IPS-NIHi11 (cell line): Measurements from ENCODE around the gene TET3.

Source experiments
- DNase-seq: peaks from one replicate; pipeline ENCODE4 v3.0.0; 2012; ENCODE audit warnings: mixed read lengths, low spot score

TET3 gene

DNA sequence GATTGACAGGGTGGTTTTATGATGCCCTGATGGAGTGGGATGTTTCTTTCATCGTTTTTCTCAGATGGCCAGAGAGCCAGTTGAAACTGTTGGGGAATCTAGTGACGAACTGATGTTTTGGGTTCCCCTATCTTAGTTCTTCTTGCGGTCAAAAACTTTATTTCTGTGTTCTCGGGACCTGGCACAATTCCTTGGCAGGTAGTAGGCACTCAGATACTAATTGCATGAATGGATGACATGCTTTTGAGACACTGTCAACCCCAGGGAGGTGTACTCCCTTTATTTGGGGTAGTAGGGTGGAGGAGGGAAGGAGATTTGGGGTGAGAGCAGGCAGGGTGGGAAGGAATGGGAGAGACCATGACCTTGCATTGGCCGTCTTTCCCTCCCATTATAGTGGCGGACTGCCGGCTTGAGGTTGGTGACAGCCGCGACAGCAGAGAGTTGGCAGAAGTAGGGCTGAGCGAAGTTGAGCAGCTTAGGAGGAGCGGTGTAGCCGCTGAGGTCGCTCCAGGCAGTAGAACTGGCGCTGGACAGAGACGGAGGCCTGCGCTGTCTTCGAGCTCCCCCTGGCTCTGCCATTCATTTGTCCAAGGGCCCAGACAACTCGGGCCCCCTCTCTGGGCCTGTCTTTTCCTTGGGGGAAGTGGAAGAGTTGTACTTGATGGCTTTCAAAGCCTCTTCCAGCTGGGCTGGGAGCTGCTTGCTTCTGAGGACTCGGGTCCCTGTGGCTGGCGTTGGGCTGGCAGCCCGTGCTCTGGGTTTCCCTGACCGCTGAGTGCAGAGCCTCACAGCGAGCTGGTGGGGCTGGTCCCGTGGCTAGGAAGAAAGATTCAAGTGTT is 2.6 kb downstream of the TET3 start:
- no peak for DNase-seq

DNA sequence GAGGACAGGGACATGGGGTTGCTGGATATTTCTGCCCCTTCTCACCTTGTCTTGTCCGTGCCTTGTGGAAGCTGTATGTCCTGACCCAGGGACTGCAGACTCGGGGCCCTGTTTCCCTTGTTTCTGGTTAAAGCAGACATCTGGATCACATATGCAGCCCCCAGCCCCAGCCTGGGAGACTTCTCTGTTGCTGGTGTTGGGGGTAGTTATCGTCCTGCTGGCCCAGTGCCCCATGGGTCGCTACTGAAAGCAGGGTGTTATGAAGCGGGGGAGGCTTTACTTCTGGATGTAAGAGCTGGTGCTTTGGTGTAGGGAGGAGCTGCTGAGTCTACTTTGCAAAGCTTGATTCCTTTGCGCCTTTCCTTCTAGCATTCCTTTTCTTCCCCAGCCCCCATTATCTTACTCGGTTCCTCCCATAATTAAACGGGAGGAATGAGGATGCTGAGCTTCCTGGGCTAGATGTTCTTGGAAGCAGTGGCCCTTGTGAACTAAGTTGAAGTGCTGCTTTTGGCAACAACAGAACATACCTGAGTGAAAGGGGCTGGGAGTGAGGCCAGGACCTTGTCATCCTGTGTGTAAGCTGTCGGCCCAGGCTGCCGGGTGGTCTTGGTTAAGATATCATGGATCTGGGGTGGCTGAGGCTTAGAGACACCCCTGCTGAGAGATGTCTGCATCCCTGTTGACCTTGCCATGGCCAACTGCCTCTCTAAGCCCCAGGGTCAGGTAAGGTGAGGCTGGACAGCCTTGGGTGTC is 3.4 kb downstream of the TET3 start:
- DNase-seq: no peak

DNA sequence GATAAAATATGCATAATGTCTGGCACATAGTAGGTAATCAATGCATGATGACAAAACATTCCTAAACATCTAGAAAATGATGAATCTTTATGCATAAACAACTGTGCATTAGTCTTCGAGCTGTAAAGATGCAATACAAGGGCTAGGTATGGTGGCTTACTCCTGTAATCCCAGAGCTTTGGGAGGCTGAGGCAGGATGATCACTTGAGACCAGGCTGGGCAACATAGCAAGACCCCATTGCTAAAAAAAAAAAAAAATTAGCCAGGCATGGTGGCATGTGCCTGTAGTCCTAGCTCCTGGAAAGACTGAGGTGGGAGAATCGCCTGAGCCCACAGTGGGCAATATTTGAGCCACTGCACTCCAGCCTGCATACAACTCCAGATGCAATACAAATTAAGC is 5.3 kb downstream of the TET3 start:
- no peak for DNase-seq

DNA sequence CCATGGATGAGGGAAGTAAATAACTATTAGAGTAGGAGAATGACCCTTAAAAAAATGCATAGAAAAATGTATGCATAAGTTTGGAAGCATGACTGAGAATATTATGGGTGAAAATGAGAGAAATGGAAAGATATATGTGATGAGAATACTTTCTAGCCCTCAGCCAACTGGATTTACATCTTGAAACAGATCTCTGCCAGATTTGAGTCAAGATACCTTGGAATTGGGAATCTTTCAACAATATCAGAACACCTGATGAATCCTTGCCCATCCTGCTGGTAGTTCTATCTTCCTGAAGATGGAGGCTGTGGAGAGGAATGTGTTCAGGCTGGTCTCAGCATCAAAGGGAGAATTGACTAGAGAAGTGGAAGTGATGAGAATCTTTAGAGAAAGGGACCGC is 5.8 kb downstream of the TET3 start:
- no peak for DNase-seq

DNA sequence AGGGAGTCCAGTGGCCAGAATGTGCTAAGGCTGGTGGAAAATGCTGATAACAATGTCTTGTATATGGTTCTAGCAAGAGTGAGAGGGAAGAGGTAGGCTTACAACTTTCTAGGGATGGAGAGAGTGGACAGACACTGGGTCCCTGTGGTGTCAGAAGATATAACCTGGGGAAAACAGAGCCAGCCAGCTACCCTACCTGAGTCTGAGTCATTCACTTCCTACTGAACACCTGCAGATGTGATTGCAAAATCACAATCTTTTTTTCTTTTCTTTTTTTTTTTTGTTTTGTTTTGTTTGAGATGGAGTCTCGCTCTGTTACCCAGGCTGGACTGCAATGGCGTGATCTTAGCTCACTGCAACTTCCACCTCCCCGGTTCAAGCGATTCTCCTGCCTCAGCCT is 7.3 kb downstream of the TET3 start:
- no peak for DNase-seq

DNA sequence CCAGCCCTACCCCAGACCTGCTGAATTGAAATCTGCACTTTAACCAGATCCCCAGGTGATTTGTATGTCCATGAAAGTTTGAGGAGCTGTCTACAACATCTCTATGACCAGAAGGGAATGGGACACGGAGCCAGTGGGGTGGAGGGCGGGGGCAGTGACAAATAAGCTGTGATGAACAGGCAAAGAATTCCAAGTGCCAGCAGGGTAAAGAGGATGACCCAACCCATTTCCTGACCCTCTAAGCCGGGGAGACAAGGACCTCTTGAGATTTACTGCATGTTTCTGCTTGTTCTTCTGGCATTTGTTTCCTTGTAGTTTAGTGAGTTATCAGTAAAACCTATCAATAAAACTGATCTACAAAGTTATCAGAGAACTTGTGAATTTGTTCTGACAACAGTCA is 8.7 kb downstream of the TET3 start:
- no peak for DNase-seq

DNA sequence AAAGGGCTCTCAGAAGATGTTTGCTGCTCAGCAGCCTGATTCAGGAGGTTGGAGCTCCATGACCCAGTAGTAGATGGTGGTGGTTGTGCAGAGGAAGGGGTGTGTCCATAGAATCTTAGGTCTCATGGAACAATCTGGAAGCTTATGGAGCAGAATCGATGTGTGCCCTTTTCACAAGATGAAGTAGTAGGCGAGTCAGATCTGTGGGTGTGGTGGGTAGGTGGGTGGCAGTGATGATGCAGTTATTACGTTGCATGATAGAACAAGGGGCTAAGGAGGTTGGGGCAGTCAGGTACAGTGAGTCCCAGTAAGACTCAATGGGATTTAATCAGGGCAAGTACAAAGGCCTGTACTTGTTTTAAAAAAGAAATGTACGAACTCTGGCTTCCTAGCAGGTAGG is 9.1 kb downstream of the TET3 start:
- no peak for DNase-seq

DNA sequence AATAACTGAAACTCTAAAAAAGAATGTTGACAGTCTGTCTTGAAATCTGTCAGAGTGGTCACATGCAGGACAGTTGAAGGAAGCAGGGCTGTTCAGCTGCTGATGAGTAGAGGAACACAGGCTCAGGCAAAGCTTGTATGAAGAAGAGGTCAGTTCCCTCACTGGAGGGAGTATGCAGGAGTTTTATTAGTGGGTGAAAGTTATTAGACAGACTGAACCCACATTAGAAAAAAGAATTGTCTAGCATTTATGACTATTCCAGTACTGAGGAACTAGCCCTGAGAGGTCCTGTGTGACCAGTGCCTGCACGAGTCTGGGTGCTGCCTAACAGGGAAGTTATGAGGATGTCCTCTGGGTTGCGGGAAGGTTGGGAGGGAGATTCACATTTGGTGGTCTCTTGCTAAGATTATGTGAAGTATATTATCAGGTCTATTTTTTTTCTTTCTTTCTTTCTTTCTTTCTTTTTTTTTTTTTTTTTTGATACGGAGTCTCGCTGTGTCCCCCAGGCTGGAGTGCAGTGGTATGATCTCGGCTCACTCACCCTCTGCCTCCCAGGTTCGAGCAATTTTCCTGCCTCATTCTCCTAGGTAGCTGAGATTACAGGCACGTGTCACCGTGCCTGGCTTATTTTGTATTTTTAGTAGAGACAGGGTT is 9.6 kb downstream of the TET3 start:
- DNase-seq: no peak

DNA sequence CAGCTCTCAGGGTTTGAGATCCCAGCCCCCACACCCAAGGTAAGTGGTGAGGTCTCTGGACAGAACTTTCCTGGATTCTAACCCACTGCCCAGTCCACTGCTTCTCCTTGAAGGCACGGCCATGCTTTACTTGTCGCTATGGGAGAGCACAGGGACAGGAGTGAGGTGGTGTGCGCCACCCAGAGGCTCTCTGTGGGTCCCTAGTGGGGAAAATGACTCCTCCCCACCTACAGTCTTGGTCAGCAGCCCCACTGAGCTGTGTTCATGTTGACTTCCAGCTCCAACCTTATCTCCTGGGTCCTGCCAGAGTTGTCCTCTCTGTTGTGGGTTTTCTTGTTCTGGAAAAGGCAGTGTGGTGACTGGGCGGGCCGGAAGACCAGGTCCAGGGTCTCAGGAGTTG is 11.1 kb downstream of the TET3 start:
- no peak for DNase-seq

DNA sequence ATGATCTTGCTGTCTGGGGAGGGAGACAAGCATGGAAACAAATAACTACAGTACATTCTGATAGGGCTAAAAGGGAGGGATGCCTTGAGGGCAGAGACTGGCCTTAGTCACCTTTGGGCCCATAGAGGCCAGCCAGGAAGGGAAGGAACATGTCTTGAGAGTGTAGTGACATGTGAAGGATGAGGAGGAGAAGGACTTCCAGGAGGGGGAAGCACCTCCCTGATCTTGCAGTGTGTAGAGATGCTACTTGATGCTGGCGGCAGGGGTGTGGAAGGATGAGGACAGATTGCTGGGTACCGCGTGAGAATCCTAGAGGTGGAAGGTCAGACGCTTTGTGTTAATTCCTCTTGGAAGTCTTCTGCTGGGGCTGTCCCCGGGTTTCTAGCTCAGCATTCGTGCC is 13.1 kb downstream of the TET3 start:
- DNase-seq: no peak

DNA sequence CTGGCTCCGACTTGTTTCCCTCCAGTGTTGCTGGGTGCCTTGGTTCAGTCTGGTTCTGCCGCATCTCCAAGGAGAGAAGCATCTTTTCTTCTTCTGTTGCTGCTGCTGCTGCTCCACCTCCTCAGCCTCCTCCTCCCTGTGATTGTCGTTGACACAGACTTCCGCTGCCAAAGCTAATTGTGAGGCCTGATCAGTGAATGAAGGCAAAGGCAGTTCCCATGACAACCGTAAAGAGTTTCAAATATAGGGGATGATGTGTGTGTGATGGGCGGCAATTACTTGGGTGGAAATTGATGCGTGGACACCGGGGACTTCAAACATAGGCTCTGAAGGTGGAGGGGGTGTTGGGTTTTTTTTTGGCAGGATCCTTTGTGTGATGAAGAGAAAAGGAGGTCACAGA is 13.7 kb downstream of the TET3 start:
- no peak for DNase-seq

DNA sequence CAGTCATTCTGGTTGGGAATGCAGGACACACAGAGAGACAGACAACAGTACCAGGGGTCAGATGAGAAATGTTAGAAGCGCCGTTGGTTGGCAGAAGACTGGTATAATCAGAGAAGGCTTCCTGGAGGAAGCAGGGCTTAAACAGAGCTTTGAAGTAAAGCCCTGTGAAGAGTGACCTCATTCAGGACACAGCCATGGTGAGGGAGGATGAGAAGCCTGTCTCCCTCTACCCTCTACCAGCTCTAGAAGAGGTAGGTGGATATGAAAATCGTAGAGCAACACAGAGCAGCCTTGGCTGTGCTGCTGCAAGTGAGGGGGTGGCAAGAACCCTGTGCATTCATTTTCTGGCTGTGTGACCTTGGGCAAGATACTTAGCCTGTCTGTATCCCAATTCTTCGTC is 14.2 kb downstream of the TET3 start:
- no peak for DNase-seq

DNA sequence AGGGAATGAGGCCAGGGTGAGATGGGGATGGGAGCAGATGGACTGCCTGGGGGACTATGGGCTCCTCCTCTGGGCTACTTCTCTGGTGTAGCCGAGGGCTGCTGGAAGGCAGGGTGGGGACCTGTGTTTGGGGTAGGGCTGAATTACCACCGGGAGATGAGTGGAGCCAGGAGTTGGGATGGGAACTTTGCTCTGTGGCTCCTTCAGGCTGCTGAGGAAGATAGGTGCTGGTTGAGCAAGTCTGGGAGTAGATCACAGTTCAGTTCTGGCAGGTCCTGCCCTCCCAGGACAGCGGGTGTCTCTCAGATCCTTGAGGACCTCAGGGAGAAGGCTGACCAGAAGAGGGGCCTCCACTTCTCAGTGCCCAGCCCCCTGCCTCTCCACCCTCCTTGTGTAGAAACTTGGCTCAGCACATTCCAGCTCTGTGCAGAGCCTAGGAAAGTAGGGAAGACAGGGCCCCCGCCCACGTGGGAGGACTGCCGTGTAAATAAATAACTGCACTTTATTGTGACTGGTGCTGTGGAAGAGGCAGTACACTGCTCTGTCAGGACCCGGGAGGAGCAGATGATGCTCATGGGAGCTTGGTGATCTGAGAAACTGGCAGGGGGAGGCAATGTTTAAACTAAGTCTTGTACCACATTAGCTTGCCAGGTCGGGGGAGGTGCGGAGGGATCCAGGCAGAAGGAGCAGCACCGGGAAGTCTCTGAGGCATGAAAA is 15.3 kb downstream of the TET3 start:
- no peak for DNase-seq

DNA sequence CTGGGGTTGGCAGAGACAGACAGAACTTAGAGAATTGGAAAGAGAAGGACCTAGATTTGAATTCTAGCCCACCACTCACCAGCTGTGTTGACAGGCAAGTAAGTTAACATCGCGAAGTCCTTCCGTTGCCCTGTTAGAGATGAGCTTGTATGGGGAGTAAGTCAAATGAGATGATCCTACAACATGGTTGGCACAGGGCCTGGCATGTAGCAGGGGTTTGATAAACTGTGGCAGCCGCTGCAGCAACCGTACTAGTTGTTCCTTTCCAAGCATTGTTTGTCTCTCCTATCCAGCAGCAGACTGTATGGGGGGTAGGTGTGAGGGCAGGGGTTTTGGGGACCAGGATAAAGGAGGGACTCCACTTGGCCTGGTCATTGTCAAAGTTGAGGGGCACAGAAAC is 16.0 kb downstream of the TET3 start:
- DNase-seq: no peak

DNA sequence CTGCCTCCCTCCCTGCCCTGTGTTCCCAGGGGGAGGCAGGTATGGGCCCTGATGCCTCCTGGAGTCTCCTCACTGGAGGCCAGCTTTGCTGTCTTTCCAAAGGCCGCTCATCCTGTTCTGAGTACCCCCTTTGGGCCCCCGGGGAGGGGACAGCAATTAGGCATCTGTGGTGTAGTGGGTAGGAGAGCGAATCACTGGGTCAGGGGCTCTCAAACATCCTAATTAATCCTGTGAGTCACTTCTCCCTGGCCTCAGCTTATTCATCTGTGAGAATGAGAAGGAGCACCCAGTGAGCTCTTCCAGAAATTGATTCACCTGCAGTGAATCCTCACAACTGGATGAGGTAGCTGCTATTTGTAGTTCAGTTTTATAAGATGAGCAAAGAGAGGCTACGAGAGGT is 16.4 kb downstream of the TET3 start:
- DNase-seq: no peak

DNA sequence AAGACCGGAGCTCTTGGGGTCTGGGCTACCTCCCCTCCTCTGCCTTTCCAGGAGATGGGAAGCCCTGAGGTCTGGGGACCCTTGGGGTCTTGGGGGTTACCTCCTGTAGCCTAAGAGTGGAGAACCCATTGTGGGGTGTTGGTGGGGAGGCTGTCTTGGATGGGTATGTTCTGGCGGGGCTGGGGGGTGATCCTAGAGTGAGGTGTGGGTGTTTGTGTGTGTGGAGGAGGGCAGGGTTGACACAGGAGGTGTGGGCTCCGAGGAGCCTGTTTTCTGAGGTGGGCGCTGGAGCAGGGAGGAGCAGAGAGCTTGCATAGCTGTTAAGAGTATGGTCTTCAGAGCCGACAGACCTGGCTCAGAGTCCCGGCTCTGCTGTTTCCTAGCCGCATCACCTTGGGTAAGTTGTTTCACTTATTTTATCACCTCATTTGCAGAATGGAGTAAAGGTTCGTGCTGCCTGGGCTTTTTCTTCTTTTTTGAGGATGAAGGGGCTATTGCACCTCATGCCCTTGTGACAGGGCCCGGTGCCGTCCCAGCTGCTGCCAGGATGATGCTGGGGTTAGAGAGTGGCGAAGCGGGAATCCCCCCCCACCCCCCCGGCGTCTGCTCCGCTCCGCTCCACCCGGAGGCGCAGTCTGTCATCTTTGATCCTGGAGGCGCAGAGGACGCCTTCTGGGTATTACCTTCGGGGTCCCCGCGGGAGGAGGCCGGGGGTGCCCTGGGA is 17.2 kb downstream of the TET3 start:
- DNase-seq: no peak

DNA sequence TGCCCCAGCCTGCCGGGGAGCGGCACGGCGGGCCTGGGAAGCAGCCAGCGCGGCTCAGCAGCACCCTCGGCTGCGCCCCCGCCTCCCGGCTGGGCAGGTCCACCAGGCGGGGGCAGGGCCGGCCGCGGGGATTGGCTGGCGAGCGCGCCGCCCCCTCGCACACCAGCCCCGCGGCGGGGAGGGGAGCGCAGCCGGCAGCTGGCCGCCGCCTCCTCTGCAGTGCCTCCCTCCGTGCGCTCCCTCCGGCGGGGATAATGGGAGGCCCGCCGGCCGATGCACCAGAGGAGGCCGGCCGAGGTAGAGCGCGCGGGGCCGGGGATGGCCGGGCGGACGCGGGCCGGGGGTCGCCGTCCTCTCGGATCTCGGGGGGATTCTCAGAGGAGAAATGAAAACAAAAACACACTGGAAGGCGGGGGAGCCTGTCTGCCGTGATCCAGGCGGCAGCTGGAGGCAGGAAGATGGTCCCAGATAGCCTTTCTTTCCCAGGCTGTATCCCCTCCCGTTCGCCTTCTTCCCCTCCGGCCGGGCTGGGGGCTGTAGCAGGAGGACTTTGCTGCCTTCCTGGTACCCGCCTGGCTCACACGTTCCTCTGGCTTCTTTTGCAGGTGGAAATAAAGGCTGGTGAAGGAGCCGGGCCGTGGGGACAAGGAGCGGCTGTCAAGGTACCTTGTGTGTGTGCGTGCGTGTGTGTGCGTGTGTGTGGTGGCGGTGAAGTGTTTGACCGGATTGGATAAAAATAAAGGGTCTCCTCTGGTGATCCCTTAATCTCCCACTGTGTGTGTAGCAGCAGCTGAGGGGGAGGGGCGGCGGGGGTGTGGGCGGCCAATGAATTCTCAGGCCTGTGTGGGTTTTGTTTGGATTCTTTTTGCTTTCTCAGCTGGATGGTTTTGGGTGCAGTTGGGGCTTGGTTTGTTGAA is 18.1 kb downstream of the TET3 start:
- peak; percentile 97 for DNase-seq

DNA sequence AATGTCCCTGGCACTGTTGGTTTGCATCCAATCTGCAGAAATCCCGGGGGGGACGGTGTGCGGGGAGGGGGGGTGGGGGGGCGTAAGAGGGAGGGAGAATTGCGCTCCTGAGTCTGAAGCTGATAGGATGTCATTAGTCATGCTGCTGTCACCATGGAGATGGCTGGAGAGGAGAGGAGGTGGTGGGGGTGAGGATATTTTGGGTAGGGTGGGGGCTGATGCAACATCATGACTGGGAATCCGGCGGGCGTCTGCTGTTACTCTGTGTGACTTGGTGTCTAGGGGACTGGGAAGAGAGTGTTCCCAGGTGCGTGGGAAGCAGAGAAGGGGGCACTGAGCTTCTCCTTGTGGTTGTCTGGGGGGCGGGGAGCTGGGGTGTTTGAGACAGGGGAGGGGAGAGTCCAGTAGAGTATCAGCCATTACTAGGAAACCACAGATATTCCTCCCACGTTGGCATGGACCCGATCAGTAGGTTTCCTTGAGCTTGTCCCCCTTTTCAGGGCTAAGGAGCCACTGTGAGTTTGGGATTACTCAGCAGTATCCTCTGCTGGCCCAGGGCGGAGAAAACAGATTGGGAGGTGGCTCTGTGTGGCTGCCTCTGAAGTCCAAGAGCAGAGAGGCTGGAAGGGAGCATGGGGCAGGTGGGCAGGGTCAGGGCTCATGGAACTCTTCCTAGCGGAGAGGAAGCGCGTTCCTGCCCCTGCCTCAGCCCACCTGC is 18.9 kb downstream of the TET3 start:
- no peak for DNase-seq

DNA sequence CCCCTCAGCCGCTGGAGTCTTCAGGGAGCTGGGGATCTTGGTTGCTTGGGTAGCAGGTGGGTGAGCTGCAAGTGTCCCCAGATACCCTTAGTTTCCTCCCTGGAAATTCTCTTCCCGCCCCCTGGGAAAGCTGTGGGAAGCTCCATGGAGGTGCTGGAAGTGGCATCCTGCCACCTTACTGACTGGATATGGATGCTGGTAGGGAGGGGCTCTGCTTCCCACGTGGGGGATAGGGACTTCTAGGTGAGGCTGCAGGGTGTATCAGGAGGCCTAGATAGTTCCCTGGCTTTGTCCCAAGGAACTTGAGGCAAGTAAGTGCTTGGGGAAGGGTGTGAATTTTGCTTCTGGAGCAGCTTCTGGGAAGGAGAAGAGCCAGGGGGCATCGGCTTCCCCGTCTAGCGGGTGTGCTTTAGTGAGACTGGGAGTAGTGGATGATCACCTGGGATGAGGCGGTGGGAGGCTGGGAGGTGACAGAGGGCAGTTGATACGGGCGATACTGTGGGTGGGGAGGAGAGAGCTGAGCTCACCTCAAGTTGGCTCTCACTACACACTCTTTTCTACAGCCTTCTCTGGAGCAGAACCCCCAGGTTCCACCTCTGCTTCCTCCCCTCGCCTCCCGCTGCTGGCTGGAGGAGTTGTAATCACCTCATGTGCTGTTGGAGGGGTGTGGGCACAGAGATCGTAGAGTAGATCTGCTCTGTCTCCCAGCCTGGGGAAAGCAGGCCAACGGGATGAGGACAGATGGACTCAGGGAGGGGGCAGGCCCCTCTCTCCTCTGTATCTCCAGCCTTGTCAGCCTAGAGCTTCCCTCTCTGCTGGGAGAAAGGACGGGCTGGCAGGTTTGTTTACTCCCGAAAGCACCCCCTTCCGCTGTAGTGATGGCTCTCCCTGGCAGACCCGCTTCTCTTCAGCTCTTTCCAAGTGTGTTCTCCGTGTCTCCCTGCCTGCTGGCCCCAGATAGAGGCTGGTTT is 19.8 kb downstream of the TET3 start:
- DNase-seq: no peak
